KBM-7 (cell line): ENCODE measurements around the gene TEX28.
"Not testable (repeated sequence)": the region's sequence is repeated elsewhere in the genome, so short reads cannot be mapped to it uniquely, and the experiment has no call there.

Source experiments
- DNase-seq: peaks from one replicate; pipeline ENCODE4 v3.0.0-alpha.2; 2015
- in situ Hi-C: fragments of 300-500 bp; cut with MboI; formaldehyde crosslinking; loops from 2 replicates; pipeline ENCODE4 v1.14.3; 2020; ENCODE audit warnings: low sequenced_read_pairs, low pct_unique_long_range_greater_than_20kb, mixed read lengths

TEX28 gene

DNA sequence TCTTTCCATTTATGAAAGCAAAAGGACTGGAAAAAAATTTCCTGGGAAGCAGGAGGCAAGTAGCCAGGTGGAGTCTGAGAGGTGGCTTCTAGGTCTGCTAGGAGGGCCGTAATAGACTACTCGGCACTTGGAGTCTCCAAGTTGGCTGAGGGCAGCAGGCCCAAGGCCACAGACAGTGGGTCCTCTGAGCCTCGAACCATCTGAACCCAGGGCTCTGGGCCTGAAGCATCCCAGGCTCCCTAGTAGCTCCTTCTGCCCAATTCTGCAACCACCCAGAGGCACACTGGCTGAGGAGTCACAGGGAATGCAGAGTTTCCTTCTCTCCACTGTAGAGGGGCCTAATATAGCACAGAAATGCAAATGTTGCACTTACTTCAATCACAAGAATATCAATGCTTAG is 20.5 kb upstream of the TEX28 start:
- in situ Hi-C loops: no loop called here
- DNase-seq: no peak

DNA sequence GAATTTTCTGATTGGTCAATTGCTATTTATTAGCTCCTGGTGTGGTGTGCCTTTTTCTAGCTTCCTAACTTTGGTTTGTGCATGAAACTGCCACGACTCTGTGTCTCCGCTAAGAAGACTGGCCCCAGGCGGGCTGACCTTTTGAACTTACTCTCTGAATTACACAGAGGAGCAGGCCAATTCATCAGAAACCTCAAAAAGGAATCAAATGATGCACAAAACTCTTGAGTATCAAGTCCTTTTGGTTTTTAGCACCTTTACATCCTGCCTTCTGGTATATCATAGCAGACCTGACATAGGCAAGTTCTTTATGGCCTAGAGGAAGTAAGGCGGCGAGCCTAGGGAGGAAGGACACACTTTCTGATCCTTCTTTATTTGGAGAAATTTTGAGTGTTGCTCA is 18.2 kb upstream of the TEX28 start:
- in situ Hi-C loops: no loop called here
- DNase-seq: no peak

DNA sequence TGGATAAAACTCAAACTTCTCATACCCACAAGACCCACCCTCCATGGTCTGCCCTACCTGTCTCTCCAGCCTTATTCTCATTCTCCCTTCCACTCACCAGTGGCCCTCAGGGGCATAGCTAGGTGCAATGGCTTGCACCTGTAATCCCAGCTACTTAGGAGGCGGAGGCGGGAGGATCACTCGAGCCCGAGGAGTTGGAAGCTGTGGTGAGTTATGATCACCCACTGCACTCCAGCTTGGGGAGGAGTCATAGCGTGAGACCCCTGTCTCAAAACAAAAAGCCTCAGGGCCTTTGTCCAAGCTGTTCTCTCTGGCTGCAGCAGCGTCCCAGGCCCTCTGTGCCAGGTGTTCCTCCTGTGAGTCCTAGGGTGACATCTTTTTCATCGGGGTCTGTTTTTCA is 17.2 kb upstream of the TEX28 start:
- in situ Hi-C loops: no loop called here
- DNase-seq: no peak

DNA sequence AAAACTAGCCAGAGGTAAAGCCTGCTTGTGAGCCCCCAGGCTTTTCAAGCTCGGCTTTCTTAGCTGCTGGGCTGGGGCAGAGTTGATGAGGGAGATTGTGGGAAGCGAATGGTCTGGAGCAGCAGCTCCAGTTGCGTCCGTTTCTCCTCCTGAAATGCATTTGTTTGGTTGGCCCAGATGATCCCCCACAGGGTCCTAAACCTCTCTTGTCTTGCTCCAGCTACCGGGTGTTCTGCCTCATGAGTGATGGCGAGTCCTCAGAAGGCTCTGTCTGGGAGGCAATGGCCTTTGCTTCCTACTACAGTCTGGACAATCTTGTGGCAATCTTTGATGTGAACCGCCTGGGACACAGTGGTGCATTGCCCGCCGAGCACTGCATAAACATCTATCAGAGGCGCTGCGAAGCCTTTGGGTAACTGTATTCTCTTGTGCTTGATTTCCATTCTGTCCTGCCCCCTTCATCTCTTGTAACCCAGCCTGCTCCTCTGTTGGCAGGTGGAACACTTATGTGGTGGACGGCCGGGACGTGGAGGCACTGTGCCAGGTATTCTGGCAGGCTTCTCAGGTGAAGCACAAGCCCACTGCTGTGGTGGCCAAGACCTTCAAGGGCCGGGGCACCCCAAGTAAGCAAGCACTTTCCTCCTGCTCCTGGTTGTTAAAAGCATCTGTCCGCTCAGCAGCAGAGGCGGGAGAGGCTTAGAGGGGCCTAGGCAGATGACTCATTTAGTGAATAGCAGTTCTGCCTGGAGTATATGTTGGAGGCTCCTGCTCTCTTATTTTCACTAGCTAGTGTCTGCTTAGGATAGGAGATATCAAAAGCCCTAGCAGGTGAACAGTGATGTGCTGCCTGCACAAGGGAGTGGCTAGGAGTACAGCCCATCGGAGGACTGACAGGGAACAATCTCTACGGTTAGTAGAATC is 16.0 kb upstream of the TEX28 start:
- in situ Hi-C loops: no loop called here

DNA sequence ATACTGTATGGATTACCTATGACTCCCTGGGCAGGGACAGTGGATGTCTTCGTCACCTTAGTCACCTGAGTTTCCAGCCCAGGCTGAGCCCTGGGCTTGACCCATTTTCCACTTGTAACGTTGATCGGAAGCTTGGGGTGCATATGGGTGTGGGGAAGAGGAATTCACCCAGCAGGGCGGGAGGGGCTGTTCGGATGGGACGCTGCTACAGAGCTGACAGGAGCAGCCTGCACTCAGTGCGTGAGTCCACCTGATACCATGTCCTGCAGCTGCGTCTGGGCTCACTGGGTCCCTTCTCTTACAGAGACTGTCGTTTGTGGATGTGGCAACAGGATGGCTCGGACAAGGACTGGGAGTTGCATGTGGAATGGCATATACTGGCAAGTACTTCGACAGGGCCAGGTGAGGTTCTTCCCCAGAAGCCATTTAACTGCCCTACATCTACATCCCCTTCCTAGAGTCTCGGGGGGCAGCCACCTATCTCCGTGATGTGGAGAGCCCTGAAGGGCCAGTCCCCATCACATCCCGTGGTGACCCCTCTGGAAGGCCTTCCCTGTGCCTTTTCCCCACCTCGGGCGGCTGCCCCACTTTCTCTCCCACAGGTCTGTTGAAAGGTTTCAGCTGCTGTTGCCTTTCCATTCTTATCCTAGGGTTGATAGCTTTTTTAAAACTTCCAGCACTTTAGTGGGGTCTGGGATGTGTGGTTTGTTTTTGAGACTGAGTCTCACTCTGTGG is 14.3 kb upstream of the TEX28 start:
- in situ Hi-C loops: no loop called here
- DNase-seq: no peak

More for the DNA sequence above, 16.0 kb upstream of the TEX28 start:
- DNase-seq: no peak

DNA sequence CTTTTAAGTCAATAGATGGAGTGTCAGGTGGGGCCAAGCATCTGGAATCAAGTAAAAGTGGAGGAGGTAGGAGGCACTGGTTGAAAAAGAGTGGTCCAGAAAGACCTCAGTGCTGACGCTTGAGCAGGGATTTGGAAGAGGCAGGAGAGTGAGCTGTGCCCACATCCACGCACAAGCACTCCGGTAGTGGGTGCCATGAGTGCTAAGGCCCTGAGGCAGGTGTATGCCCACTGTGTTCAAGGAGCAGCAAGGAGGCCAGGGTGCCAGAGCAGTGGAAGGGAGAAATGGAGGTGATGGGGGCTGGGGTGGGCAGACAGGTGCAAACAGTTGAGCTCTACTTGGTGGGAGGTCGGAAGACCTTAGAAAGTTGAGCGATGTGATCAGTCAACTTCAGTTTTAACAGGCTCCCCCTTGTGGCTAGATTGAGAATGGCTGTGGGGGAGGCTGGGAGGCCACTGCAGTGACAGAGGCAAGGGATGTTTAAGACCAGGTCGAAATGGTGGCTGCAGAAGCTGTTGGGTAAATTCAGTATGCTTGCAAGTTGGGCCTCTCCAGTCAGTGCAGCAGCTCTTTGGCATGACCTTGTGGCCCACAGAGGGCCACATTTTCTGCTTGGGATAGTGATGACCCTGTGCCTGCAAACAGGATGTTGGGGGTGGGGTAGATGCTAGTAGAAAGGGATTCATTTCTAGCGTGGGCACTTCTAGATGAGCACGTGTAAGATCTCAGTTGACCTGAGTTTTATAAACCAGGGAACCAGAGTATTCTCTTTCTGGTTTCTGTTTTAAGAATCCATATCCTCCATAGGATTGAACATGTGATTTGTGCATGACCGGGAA is 13.4 kb upstream of the TEX28 start:
- in situ Hi-C loops: no loop called here
- DNase-seq: peak; percentile 83

DNA sequence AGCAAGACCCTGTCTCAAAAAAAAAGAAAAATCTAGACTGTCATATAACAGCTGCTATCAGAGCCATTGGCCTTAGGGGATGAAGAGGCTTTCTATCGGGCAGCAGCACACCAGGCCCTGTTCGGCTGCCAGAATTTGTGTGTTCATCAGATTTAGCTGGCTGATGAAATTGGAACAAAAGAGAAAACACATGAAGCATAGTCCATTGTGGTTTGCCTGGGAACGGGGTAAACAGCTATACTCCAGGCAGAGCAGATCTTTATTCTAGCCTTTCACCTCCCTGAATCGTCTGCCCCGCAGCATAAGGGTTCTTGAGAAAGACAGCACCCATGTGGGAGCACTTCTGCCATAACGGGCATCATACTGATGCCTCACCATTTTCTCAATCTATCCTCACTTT is 12.3 kb upstream of the TEX28 start:
- DNase-seq: no peak
- in situ Hi-C loops: no loop called here

DNA sequence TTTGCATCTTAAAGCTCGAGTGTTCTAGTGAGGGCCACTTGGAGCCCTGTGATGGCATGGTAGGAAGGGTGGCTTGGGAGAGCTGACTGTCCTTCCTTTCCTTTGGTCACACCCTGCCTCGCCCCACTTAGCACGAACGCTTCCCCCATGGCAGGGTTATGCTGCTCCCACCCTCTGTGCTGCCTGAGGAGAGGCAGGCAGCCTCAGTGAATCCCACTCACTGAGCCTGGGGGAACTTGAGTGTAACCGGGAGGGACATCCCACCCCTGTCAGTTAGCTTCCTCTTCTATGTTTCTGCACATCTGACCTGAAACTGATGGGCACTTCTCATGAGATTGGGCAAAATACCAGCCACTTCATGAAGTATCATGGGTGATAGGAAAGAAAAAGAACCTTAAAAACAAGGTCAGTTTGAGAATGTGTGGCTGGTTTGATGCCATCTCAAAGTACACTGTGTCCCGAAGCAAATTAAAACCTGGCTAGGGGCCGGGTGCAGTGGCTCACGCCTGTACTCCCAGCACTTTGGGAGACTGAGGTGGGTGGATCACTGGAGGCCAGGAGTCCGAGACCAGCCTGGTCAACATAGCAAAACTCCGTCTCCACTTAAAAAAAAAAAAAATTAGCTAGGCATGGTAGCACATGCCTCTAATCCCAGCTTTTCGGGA is 10.7 kb upstream of the TEX28 start:
- no peak for DNase-seq
- in situ Hi-C loops: no loop called here

DNA sequence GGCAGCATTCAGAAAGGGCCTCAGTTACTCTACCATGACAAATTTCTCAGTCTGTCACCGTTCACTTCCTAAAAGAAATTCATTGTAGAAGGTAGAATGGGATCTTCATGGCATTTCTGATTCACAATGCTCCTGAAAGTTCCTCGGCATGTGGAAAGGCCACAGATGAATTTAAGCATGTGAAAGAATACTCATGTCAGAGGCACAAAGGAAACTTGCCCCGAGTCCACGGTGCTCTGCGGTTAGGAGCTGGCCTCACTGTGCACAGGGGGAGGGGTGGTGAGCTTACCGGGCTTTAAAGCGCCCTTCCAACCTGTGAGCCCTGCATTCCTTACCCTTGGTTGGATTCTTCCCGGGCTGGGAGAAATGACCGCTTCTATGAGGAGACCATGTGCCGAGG is 9.9 kb upstream of the TEX28 start:
- in situ Hi-C loops: no loop called here
- DNase-seq: no peak

DNA sequence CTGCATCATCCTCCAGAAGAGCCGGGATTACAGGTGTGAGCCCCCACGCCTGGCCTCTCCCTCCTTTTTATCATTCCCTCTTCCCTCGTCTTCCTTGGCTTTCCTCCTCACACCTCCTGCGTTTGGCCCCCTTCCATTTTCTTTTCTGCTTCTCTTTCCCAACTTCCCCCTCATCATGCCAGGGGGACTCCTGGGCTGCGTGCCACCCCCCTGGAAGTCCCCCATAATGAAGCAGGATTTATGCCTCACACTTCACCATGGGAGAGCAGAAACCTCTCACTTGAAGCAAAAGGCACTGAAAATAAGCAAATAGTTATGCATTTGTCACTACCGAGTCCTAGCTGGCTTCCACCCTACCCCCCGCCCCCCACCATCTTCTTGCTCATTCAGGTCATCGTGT is 8.6 kb upstream of the TEX28 start:
- DNase-seq: no peak
- in situ Hi-C loops: no loop called here

DNA sequence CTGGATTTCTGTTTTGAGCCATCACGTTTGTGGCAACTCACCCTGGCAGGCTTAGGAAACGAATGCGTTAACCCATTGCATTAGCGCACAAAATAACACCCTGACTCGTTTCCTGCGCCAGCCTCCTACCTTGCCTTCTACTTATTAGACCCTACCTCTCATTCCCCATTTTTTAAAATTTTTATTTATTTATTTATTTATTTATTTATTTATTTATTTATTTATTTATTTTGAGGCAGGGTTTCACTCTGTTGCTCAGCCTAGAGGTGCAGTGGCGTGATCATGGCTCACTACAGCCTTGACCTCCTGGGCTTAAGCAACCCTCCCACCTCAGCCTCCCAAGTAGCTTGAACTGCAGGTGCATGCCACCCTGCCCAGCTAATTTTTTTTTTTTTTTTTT is 8.1 kb upstream of the TEX28 start:
- in situ Hi-C loops, DNase-seq: not testable (repeated sequence)

DNA sequence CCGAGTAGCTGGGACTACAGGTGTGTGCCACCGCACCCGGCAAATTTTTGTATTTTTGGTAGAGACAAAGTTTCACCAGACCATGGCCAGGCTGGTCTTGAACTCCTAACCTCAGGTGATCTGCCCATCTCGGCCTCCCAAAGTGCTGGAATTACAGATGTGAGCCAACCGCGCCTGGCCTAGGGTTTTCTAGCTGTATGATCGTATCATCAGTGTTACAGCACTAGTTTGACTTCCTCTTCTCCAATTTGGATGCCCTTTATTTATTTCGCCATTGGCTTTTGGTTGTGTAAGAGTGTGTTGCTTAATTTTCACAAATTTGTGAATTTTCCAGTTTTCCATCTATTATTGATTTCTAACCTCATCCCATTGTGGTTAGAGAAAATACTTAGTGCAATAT is 5.9 kb upstream of the TEX28 start:
- in situ Hi-C loops: no loop called here
- DNase-seq: no peak

DNA sequence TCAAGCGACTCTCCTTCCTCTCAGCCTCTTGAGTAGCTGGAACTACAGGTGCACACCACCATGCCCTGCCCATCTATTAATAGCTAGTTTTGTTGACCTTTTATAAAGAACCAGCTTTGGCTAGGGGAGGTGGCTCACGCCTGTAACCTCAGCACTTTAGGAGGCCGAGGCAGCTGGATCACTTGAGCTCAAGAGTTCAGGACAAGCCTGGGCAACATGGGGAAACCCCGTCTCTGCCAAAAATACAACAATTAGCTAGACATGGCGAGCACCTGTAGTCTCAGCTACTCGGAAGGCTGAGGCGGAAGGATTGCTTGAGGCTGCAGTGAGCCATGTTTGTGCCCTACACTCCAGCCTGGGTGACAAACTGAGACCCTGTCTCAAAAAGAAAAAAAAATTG is 3.4 kb upstream of the TEX28 start:
- DNase-seq: no peak
- in situ Hi-C loops: no loop called here

DNA sequence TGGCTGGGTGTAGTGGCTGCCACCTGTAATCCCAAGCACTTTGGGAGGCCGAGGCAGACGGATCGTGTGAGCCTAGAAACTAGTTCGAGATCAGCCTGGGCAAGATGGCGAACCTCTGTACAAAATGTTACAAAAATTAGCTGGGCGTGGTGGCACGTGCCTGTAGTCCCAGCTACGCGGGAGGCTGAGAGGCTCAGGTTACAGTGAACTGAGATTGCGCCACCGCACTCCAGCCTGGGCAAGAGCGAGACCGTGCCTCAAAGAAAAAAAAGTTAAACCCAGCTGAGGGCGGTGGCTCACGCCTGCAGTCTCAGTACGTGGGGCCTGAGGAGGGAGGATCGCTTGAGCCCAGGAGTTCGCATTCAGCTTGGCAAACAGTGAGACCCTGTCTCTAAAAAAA is 1.8 kb upstream of the TEX28 start:
- in situ Hi-C loops: no loop called here
- DNase-seq: no peak

DNA sequence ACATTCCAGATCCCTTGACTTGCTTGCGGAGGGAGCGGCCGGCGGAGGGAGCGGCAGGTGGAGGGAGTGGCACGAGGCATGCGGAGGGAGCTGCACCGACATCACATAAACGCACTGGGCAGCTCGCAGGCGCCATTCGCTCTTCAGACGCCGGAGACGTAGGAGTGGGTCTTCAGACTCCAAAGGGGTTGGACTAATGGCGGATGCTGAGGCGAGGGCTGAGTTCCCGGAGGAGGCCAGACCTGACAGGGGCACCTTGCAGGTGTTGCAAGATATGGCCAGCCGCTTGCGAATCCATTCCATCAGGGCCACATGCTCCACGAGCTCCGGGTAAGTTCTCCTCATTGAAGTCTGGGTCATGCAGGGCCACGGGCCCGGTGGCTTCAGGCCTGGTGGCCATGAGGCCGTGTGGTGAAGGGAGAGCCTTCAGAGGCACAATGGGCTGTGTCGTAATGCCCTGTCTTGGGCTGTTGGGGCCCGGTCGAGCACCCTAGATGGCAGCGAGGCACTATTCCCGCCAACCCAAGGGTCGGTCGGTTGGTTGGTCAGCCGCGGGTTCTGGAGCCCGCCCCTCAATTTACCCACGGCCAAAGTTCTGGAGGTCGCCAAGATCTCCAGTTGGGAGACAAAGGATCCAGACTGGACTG is 863 bp upstream of the TEX28 start, which contains the start of gene TKTL1:
TKTL1 (plus strand) TSS at position 132 of the 647 bp plus-strand sequence; CDS start at position 197, 65 bp downstream.
- in situ Hi-C loops: no loop called here
- DNase-seq: no peak

DNA sequence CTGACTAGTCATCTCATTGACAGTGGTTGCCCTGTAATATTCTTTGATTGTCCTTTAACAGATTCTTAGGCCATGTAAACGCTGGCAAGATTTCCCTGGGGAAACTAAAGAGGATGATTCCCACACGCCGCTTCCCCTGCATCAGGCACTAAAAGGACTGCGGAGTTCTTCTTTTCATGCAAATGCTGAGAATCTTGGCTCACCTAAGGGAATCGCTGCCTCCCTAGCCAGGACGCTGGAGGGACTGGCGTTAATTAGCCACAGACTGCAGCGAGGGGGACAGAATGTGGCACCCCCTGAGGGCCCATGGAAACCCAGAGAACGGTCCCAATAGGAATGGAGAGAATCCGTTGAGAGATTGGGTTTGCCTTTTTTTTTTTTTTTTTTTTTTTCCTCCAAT is 8.5 kb downstream of the TEX28 start:
- in situ Hi-C loops: not testable (repeated sequence)

DNA sequence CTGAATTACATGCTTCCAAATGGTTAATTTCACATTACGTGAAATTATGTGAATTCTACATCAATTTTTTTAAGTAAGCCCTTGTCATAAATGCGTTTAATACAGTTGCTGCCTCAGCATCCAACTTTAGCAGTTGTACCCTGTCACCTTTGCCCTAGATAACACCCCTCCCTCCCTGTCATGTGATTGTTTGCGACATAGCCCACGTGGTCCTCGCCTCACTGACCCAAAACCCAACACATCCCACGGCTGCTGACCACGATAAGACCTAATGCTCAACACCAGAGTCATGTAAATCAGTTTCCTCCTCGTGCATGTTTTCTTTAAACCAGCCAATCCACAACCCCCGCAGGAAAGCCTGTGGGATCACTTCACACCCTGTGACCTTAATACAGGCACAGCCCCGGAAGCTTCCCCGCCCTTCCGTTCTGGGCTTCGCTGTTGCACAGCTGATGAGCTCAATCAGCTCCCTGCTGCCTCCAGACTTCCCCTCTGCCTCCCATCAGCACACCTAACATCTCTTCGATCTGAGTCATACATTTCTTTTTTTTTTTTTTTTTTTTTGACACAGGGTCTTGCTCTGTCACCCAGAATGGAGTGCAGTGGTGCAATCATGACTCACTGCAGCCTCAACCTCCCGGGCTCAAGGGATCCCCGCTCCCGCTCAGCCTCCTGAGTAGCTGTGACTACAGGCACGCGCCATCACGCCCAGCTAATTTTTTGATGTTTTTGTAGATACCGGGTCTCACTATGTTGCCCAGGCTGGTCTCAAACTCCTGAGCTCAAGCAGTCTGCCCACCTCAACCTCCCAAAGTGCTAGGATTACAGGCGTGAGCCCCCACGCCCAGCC is 10.2 kb downstream of the TEX28 start:
- DNase-seq, in situ Hi-C loops: not testable (repeated sequence)

More for the DNA sequence above, 8.5 kb downstream of the TEX28 start:
- not testable (repeated sequence) for DNase-seq

DNA sequence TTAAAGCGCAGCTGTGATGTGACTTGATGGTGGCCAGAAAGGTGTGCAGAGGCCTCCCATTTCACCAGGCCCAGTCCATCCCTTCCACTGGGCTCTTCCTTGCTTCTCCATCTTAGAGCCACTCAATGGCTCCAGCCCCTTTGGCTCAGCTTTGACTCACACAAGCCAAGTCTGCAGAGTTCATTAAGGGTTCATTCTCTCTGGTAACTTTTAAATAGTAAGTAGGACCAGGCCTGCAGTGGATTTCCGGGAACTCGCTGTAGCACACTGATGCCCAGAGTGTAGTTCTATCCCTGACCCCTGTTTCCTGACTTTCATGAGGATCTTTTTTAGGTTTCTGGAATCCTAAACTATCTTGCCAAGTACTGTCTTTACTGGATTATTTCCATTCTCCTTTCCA is 25.7 kb downstream of the TEX28 start:
- in situ Hi-C loops, DNase-seq: not testable (repeated sequence)
